B cell (primary cell): ENCODE data around the gene SNX22. TPM values are rescaled to one million over a fixed set of nuclear protein-coding genes. Genes with fewer than 3 reads are reported as not detected.

Experiments
- ATAC-seq: fragments of 200-7000 bp; cut with Tn5 transposase; one replicate; pipeline ENCODE4 v1.10.0; 2021; ENCODE audit warnings: low read depth, mild to moderate bottlenecking, moderate number of reproducible peaks, moderate library complexity
- CTCF ChIA-PET: fragments of 350-600 bp; sonication (Branson Sonifier 250); formaldehyde crosslinking; loops from one replicate; lab custom pipeline; 2021; ENCODE audit warnings: antibody characterized with exemption, inconsistent platforms; lab: Charles Lee
- POLR2A ChIA-PET: fragments of 350-600 bp; sonication (Branson Sonifier 250); formaldehyde crosslinking; loops from one replicate; lab custom pipeline; 2021; ENCODE audit warnings: antibody characterized with exemption; lab: Charles Lee
- DNase-seq: peaks from one replicate; pipeline ENCODE4 v3.0.0; 2013
- H2AFZ ChIP-seq: 2 replicates; pipeline ENCODE4 v1.6.1; 2012; ENCODE audit warnings: mild to moderate bottlenecking, low read depth, low read length; ENCODE audit not compliant: insufficient read depth, poor library complexity, severe bottlenecking
- H3K27ac ChIP-seq, 2 donors: 1 replicate in 1 of 2; 2 replicates in 1 of 2; pipeline ENCODE4 v1.5.1; 2012 to 2013; ENCODE audit warnings: low read length in 2 of 2, mild to moderate bottlenecking in 2 of 2, moderate library complexity in 1 of 2
- H3K27me3 ChIP-seq, 4 experiments: fragments of 200-600 bp in 1 of 4; sonication (generic) in 1 of 4; replicated peaks in 1 of 4; 1 replicate in 2 of 4; 2 replicates in 2 of 4; pipeline versions ENCODE4 v1.6.1 to v1.7.0; 2013 to 2016; ENCODE audit warnings: low read length in 3 of 4, mild to moderate bottlenecking in 2 of 4, mixed read lengths in 1 of 4, moderate library complexity in 1 of 4; ENCODE audit not compliant: insufficient read depth in 4 of 4, control insufficient read depth in 3 of 4; ENCODE audit errors: control extremely low read depth in 1 of 4
- H3K36me3 ChIP-seq, 2 experiments: replicated peaks in 1 of 2; 1 replicate in 1 of 2; 2 replicates in 1 of 2; pipeline versions ENCODE4 v1.6.1 to v1.7.1; 2013; ENCODE audit warnings: low read length in 1 of 2; ENCODE audit not compliant: insufficient read depth in 2 of 2, control insufficient read depth in 1 of 2; ENCODE audit errors: control extremely low read depth in 1 of 2, extremely low read depth in 1 of 2
- H3K4me1 ChIP-seq, 2 donors: fragments of 200-600 bp in 1 of 2; sonication (generic) in 1 of 2; 1 replicate in 1 of 2; 2 replicates in 1 of 2; pipeline versions ENCODE4 v1.5.1 to v1.6.1; 2013 to 2017; ENCODE audit warnings: low read length in 2 of 2; ENCODE audit not compliant: control insufficient read depth in 2 of 2, insufficient read depth in 2 of 2
- H3K4me2 ChIP-seq: replicated peaks from 2 replicates; pipeline ENCODE3; 2012; ENCODE audit warnings: mild to moderate bottlenecking, low read depth, low read length; ENCODE audit not compliant: poor library complexity, severe bottlenecking
- H3K4me3 ChIP-seq, 5 experiments: fragments of 200-600 bp in 1 of 5; sonication (generic) in 1 of 5; 1 replicate in 3 of 5; 2 replicates in 2 of 5; pipeline versions ENCODE4 v1.5.1 to v1.7.0; 2011 to 2016; ENCODE audit warnings: low read length in 4 of 5, mild to moderate bottlenecking in 4 of 5, low read depth in 2 of 5, control low read depth in 1 of 5, moderate library complexity in 1 of 5; ENCODE audit not compliant: insufficient read depth in 1 of 5; ENCODE audit errors: control extremely low read depth in 1 of 5, extremely low read depth in 1 of 5
- H3K79me2 ChIP-seq: fragments of 200-600 bp; sonication (generic); one replicate; pipeline ENCODE4 v1.6.0; 2016; ENCODE audit warnings: low read length; ENCODE audit not compliant: control insufficient read depth, insufficient read depth
- H3K9ac ChIP-seq: fragments of 200-600 bp; sonication (generic); 2 replicates; pipeline ENCODE4 v1.6.1; 2017; ENCODE audit warnings: mild to moderate bottlenecking, low read length, moderate library complexity
- H3K9me3 ChIP-seq, 3 donors: one replicate each; pipeline versions ENCODE4 v1.6.1 to v1.7.1; 2013; ENCODE audit warnings: low read length in 2 of 3; ENCODE audit not compliant: control insufficient read depth in 2 of 3, insufficient read depth in 1 of 3; ENCODE audit errors: control extremely low read depth in 1 of 3
- H4K20me1 ChIP-seq: 2 replicates; pipeline ENCODE4 v1.6.0; 2012; ENCODE audit warnings: mild to moderate bottlenecking, low read length; ENCODE audit not compliant: insufficient read depth, control insufficient read depth, poor library complexity, severe bottlenecking
- H3K27ac Mint-ChIP-seq: one replicate; pipeline ENCODE4 v1.8.0; 2021; ENCODE audit warnings: mixed read lengths
- H3K27me3 Mint-ChIP-seq: one replicate; pipeline ENCODE4 v1.8.0; 2021; ENCODE audit warnings: mixed read lengths
- H3K4me1 Mint-ChIP-seq: one replicate; pipeline ENCODE4 v1.8.0; 2021; ENCODE audit warnings: mixed read lengths
- H3K4me3 Mint-ChIP-seq: one replicate; pipeline ENCODE4 v1.8.0; 2021; ENCODE audit warnings: mixed read lengths
- H3K9me3 Mint-ChIP-seq: one replicate; pipeline ENCODE4 v1.8.0; 2022; ENCODE audit warnings: mixed read lengths; ENCODE audit not compliant: insufficient read depth
- CTCF ChIP-seq: fragments of 200-600 bp; IDR thresholded peaks from one replicate; pipeline ENCODE4 v1.8.0; 2022; ENCODE audit warnings: antibody characterized with exemption, mild to moderate bottlenecking
- EZH2 ChIP-seq: IDR thresholded peaks from 2 replicates; pipeline ENCODE4 v1.6.1; 2012; ENCODE audit warnings: borderline replicate concordance, low read depth, mild to moderate bottlenecking, moderate library complexity, low read length; ENCODE audit not compliant: insufficient read depth, poor library complexity, severe bottlenecking
- WGBS: methylation state at CpG from one replicate; pipeline ENCODE4 v1.1.5; 2013; ENCODE audit warnings: missing lambda C conversion rate; ENCODE audit not compliant: insufficient coverage; 5-methylcytosine and 5-hydroxymethylcytosine counted together
- intact Hi-C: fragments of 100-400 bp; cut with micrococcal nuclease; formaldehyde crosslinking; loops from one replicate; pipeline ENCODE4 v1.10.0; 2022
- polyA plus RNA-seq: library from polyadenylated mRNA; depleted of rRNA; stranded (reverse); fragments of >200 nt; gene quantifications from 2 replicates; pipeline ENCODE4 v1.2.3, GENCODE V29; 2012
- total RNA-seq, 2 donors: library from RNA; stranded (reverse); fragments of 120-200 nt in 1 of 2; gene quantifications; 1 replicate in 1 of 2; 2 replicates in 1 of 2; pipeline versions ENCODE4 v1.2.3 to v1.2.4, GENCODE V29; 2013 to 2022

SNX22 gene
- total and polyA plus RNA-seq, 2 donors (not counting 1 experiment from before 2014, with no cell fraction given) = 44.9 to 305 TPM

- Mint-ChIP-seq H3K27me3 (no peaks in the 10 kb centered on the region), H3K9me3 (no peaks in the 10 kb centered on the region), H3K4me1 (no peaks in the 10 kb centered on the region), H3K27ac (no peak overlapping the region), H3K4me3 (no peak overlapping the region)
- Histone ChIP-seq H2AFZ (no peak overlapping the region), H3K4me3 (no peak overlapping the region), H3K9me3 (no peaks in the 10 kb centered on the region), H4K20me1 (peaks cover 21% of the 10 kb centered on the region), H3K4me2 (no peak overlapping the region), H3K36me3 (peaks cover 24 to 89% of the 10 kb centered on the region in 2 experiments), H3K27me3 (no peaks in the 10 kb centered on the region), H3K27ac (no peak overlapping the region), H3K79me2 (peaks cover 29% of the 10 kb centered on the region), H3K4me1 (no peaks in the 10 kb centered on the region), H3K9ac (no peak overlapping the region)
- ChIA-PET CTCF (interaction anchor here (2.9 kb wide), 1 partner anchor 26 kb away, joined by 8 read pairs; no protein-coding TSS in a partner anchor), POLR2A (no interaction called here)
- intact Hi-C loops = no loop called here
- ATAC-seq (no peak), DNase-seq (no peak)
- 96% methylated on average over 2 of the region's 6 CpGs for WGBS
- TF ChIP-seq CTCF (no peak), EZH2 (no peak)
Observed at GRCh38 chr15:64127521-64128270, 23.8 kb upstream of the SNX22 start.

GRCh38 chr15:64130159-64130558, 21.4 kb upstream of the SNX22 start:
- Mint-ChIP-seq H3K4me1 (no peaks in the 10 kb centered on the region), H3K9me3 (no peaks in the 10 kb centered on the region), H3K27me3 (no peaks in the 10 kb centered on the region), H3K27ac (no peak overlapping the region), H3K4me3 (no peak overlapping the region)
- no peak overlapping the region for H3K27ac ChIP-seq
- ChIA-PET POLR2A (no interaction called here), CTCF (interaction anchor here (0.6 kb wide), 1 partner anchor 41 kb away, joined by 5 read pairs; no protein-coding TSS in a partner anchor)
- TF ChIP-seq CTCF (no peak), EZH2 (no peak)
- H4K20me1 ChIP-seq = peaks cover 36% of the 10 kb centered on the region
- H3K4me1 ChIP-seq = no peaks in the 10 kb centered on the region
- H3K9me3 ChIP-seq = no peaks in the 10 kb centered on the region
- peaks cover 25% of the 10 kb centered on the region for H3K79me2 ChIP-seq
- H2AFZ ChIP-seq = no peak overlapping the region
- H3K9ac ChIP-seq = no peak overlapping the region
- intact Hi-C loops = no loop called here
- no peak for DNase-seq
- ATAC-seq = no peak
- no peak overlapping the region for H3K4me2 ChIP-seq
- no peak overlapping the region for H3K4me3 ChIP-seq
- WGBS = 100% methylated on average over 3 of the region's 3 CpGs
- peaks cover 21 to 89% of the 10 kb centered on the region in 2 experiments for H3K36me3 ChIP-seq
- no peaks in the 10 kb centered on the region for H3K27me3 ChIP-seq
